GM18873 (cell line): ENCODE data around the gene ANKRD45.
"Not testable (repeated sequence)": the region's sequence is repeated elsewhere in the genome, so short reads cannot be mapped to it uniquely, and the experiment has no call there.

Experiments
- ATAC-seq: cut with Tn5 transposase; IDR thresholded peaks from one replicate; pipeline ENCODE4 v1.9.1; 2021; ENCODE audit warnings: mild to moderate bottlenecking, moderate library complexity, moderate number of reproducible peaks; ENCODE audit not compliant: unreplicated experiment, low FRiP score

The ANKRD45 gene

GRCh38 chr1:173669491-173669941, at the start of gene ANKRD45:
Gene ANKRD45, minus strand, starts transcription at chr1:173669851. Its CDS starts 10,433 bp downstream, at chr1:173659418.
- ATAC-seq = no peak

- ATAC-seq = no peak
Measured at GRCh38 chr1:173717238-173717637, 47.6 kb upstream of the ANKRD45 start.

GRCh38 chr1:173715538-173715844, 45.8 kb upstream of the ANKRD45 start:
- no peak for ATAC-seq

- ATAC-seq = peak; percentile 96
Measured at GRCh38 chr1:173714759-173715537, 45.3 kb upstream of the ANKRD45 start, which contains the start of gene KLHL20. Gene KLHL20, plus strand, starts transcription at chr1:173714981. Its CDS starts 1,063 bp downstream, at chr1:173716044.

- ATAC-seq = no peak
Measured at GRCh38 chr1:173714441-173714758, 44.7 kb upstream of the ANKRD45 start.

GRCh38 chr1:173708787-173709186, 39.1 kb upstream of the ANKRD45 start:
- ATAC-seq = no peak

DNA sequence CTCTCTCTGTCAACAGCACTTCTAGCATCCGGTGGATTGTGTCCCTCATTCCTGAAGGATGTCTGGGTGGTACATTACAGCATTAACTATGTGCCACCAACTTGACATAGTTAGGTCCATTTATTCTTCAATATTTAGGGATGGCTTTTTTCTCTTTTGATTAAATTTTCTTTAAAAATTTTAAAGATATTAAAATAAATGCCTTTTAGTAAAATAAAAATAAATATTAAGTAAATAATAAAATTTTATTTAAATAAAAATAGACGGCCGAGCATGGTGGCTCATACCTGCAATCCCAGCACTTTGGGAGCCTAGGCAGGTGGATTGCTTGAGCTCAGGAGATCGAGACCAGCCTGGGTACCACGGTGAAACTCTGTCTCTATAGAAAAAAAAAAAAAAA, 35.5 kb upstream of the ANKRD45 start:
- ATAC-seq = no peak

DNA sequence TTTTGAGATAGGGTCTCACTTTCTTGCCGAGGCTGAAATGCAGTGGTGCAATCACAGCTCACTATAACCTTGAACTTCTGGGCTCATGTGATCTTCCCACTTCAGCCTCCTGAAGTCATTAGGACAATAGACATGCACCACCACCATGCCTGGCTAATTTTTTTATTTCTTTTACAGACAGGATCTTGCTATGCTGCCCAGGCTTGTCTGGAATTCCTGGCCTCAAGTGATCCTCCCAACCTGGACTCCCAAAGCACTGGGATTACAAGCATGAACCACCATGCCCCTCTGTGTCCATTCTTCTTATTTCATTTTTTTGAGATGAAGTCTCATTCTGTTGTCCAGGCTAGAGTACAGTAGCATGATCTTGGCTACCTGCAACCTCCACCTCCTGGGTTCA, 33.1 kb upstream of the ANKRD45 start:
- no peak for ATAC-seq

GRCh38 chr1:173701299-173701698, 31.6 kb upstream of the ANKRD45 start:
- not testable (repeated sequence) for ATAC-seq

DNA sequence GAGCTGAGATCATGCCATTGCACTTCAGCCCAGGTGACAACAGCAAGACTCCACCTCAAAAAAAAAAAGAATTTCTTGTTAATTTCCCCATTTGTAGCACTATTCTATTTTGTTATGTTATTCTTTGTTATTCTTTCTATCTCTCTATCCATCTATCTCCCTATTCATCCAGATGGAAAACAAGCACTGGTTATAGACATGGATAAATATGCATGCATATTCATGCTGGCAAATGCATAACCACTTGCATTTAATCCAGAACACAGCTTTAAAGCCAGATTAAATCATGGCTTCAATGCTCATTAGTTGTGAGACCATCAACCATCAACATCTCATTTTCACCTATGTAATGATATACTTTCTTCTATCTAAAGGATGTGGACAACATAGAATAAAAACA, 23.6 kb upstream of the ANKRD45 start:
- no peak for ATAC-seq

GRCh38 chr1:173688300-173688699, 18.6 kb upstream of the ANKRD45 start:
- ATAC-seq = no peak

GRCh38 chr1:173685121-173685520, 15.5 kb upstream of the ANKRD45 start:
- ATAC-seq = not testable (repeated sequence)

- not testable (repeated sequence) for ATAC-seq
Measured at GRCh38 chr1:173683838-173684237, 14.2 kb upstream of the ANKRD45 start.

- ATAC-seq = no peak
Measured at GRCh38 chr1:173682184-173682583, 12.5 kb upstream of the ANKRD45 start.

GRCh38 chr1:173680152-173680551, 10.5 kb upstream of the ANKRD45 start:
- ATAC-seq = not testable (repeated sequence)

DNA sequence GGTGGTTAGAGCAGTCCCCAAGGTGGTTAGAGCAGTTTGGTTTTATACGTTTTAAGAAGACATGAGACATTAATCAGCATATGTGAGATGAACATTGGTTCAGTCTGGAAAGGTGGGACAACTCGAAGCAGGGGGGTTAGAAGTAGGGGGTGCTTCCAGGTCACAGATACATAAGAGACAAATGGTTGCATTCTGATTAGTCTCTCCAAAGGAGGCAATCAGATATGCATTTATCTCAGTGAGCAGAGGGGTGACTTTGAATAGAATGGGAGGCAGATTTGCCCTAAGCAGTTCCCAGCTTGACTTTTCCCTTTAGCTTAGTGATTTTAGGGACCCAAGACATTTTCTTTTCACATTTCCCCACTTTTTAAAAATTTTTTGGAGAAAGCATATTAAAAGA, 4.8 kb upstream of the ANKRD45 start:
- not testable (repeated sequence) for ATAC-seq

DNA sequence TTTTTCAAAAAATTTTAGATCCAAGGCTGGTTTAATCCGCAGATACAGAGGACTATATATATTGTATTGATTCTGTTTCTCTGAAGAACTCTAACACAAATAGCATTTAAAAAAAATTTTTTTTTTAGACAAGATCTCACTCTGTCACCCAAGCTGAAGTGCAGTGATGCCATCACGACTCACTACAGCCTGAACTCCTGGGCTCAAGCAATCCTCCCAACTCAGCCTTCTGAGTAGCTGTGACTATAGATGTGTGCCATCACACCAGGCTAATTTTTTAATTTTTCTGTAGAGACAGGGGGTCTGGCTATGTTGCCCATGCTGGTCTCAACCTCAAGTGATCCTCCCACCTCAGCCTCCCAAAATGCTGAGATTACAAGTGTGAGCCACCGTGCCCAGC, 3.0 kb downstream of the ANKRD45 start:
- ATAC-seq = no peak

DNA sequence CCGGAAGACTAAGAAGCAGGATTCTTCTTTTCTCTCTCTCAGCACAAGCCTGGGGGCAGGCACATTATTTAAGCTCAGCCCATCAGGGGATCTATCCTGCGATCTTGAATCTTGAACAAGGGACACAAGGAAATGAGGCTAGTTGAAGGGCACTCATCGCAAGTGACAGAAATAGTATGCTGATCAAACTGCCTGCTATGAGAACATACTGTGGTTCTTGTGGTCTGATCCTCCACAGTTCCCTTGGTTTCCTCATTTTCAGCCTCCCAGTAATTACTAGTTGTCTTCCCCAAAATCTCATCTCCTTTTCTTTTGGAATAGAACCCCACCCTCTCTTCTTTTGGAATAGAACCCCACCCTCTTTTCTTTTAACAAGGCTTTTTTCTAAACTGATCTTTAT, 6.5 kb downstream of the ANKRD45 start:
- ATAC-seq = no peak

DNA sequence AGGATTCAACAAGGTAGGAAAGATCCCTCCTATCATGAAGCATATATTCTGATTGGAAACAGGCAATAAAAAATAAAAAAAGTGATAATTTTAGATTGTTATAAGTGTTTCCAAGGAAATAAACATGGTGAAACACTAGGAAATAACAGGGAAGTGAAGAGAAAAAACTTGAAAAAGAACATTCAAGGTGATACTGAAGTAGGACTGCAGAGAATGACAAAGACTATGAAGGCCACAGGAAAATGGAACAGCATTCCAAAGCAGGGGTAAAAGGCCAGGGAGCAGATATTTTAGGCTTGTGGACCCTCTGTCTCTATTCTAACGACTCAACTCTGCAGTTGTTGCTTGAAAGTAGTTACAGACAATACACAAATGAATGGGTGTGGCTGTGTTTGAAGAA, 7.9 kb downstream of the ANKRD45 start:
- no peak for ATAC-seq

GRCh38 chr1:173661271-173661670, 8.4 kb downstream of the ANKRD45 start:
- ATAC-seq = no peak

GRCh38 chr1:173660306-173660705, 9.3 kb downstream of the ANKRD45 start:
- ATAC-seq = no peak

DNA sequence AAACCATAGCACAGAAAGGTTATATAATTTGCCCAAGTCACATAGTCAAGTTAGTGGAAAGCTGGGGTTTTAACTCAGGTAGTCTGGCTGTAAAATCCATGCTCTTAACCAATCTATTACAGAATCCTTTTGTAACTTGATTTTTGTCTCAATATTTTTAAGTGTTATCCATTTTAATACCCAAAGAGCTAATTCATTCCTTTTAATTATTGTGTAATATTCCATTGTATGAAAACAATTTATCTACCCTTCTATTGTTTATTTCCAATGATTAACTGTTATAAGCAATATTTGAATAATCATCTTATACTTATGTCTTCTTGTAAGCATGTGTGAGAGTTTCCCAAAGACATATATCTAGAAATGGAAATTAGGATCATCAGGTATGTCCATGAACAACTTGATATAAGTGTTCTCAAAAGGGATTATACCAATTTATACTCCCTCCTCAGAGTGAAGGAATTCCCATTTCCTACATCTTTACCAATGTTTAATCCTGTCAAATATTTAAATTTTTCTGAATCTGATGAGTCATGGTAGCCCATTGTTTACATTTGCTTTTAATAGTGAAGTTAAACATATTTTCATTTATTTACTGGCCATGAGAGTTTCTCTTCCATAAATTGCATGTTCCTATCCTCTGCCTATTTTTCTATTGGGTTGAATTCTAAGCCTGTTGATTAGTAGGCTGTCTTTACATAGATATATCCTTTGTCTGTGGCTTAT, 20.6 kb downstream of the ANKRD45 start:
- ATAC-seq = no peak
